Testis (tissue), 3 donors: Measurements from ENCODE around the gene MFSD1. TPM values are rescaled to one million over a fixed set of nuclear protein-coding genes. Genes with fewer than 3 reads are reported as not detected.

Experiments
- DNase-seq: peaks from one replicate; pipeline ENCODE4 v3.0.0-alpha.2; 2019
- H3K27ac ChIP-seq, 2 donors: fragments of 200-600 bp; sonication (generic); one replicate each; pipeline ENCODE4 v1.5.1; 2019
- H3K27me3 ChIP-seq: fragments of 200-600 bp; sonication (generic); one replicate; pipeline ENCODE4 v1.5.1; 2019
- H3K36me3 ChIP-seq: fragments of 200-600 bp; sonication (generic); one replicate; pipeline ENCODE4 v1.5.1; 2017; ENCODE audit warnings: low read depth; ENCODE audit errors: missing control alignments
- H3K4me1 ChIP-seq: fragments of 200-600 bp; sonication (generic); one replicate; pipeline ENCODE4 v1.5.1; 2019
- H3K4me3 ChIP-seq, 2 donors: fragments of 200-600 bp; sonication (generic); one replicate each; pipeline ENCODE4 v1.5.1; 2017 to 2019
- H3K9me3 ChIP-seq: fragments of 200-600 bp; sonication (generic); one replicate; pipeline ENCODE4 v1.5.1; 2017
- CTCF ChIP-seq, 3 experiments: fragments of 450-650 bp in 2 of 3; fragments of 200-600 bp in 1 of 3; sonication (generic) in 1 of 3; IDR thresholded peaks; one replicate each; pipeline ENCODE4 v1.5.1; 2016 to 2019; ENCODE audit warnings: antibody characterized with exemption in 3 of 3, mild to moderate bottlenecking in 2 of 3, moderate library complexity in 1 of 3
- POLR2A ChIP-seq: fragments of 450-650 bp; IDR thresholded peaks from one replicate; pipeline ENCODE4 v1.6.1; 2017; ENCODE audit warnings: antibody characterized with exemption, mild to moderate bottlenecking, moderate library complexity
- WGBS, 2 donors: methylation state at CpG; one replicate each; pipeline ENCODE4 v1.1.5; 2018; 5-methylcytosine and 5-hydroxymethylcytosine counted together
- intact Hi-C: fragments of 100-400 bp; cut with DNase I; formaldehyde crosslinking; loops from one replicate; pipeline ENCODE4 v1.15.1; 2023; ENCODE audit warnings: low total_unique reads
- polyA plus RNA-seq: library from polyadenylated mRNA; stranded (reverse); fragments of 350-450 nt; fragmentation: Illumina TruSeq; extraction: RNeasy Lipid Tissue Mini Kit (QIAGEN cat#74804); gene quantifications from one replicate; pipeline ENCODE4 v1.2.3, GENCODE V29; 2014; ENCODE audit warnings: low read depth, low replicate concordance; ENCODE audit not compliant: insufficient read depth
- total RNA-seq, 2 donors: library from RNA; depleted of rRNA; stranded (reverse); fragments of >200 nt; gene quantifications; one replicate each; pipeline ENCODE4 v1.2.3, GENCODE V29; 2016

MFSD1 gene
- total and polyA plus RNA-seq, 3 donors from 2014 or later, result 30.6 to 33.9 (median 32.3) TPM

GRCh38 chr3:158774965-158775364 is 26.9 kb upstream of the MFSD1 start:
- H3K27me3 ChIP-seq, result no peaks in the 10 kb centered on the region
- DNase-seq, result no peak
- H3K4me1 ChIP-seq, result peaks cover 14% of the 10 kb centered on the region
- H3K27ac ChIP-seq, result no peak overlapping the region
- H3K9me3 ChIP-seq, result no peaks in the 10 kb centered on the region
- intact Hi-C loops, result no loop called here
- no peaks in the 10 kb centered on the region for H3K36me3 ChIP-seq
- no peak for TF ChIP-seq CTCF (IDR thresholded peaks at IDR 0.05)
- TF ChIP-seq POLR2A, result no peak
- 68 to 87% methylated on average over 2 of the region's 2 CpGs for WGBS, 2 donors
- no peak overlapping the region for H3K4me3 ChIP-seq

DNA sequence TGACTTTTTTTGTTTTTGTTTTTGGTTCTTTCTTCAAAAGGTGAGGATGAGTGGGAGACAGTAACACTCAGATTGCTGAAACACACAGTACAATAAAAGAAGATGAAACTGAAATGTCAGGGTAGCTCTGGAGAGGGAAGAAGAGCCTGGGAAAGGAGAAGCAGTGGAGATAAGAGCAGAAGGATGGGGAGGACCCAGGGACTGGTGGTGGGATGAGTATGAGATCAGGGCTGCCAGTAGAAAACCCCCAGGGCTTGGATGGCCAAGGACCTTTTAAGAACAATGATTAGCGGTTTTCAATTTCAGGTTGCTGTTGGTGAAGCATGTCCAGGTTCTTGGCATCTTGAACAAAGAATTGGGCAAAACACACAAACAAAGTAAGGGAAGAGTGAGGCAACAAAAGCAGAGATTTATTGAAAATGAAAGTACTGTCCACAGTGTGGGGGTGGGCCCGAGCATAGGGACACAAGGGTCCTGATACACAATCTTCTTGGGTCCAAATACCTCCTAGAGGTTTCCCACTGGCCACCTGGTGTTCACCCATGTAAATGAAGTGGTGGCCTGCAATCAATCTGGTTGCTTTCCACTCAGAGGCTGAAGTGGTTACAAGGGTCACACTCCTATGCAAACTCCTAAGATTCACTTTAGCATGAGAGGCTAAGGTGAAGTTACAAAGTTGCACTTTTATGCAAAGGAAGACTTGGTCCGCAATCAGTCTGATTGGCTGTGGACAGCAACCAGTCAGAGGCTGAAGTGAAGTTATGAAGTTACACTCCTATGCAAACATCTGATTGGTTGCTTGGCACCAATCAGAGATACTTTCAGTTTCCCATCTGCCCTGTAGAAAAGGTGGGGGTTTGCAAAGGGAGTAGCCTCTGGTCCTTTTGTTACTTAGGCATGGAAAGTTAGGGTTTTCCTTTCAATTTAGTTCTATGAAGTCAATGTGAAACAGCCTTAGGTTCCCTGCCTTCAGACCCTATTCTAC is 26.1 kb upstream of the MFSD1 start:
- peak overlapping the region in 1 of 2 donors; percentile 13 for H3K27ac ChIP-seq

DNA sequence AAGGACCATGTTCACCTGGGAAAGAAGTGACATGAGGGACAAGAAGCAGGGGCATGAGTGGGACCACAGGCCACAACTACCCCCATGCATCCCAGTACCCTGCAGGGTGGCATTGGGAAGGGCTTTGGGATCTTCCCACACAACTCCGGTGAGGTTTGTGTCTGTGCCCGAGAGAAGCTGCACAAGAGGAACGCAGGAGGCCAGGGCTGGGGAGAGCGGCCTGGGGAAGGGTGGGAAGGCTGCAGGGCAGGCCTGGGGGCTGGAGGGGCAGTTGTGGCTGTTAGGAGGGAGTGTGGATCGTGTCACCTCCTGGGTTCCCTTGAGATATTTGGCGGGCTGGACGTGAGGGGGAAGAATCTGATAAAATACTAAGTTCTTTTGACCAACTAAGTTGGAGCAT is 25.3 kb upstream of the MFSD1 start:
- Histone ChIP-seq H3K9me3 (no peaks in the 10 kb centered on the region), H3K4me1 (peaks cover 14% of the 10 kb centered on the region), H3K36me3 (no peaks in the 10 kb centered on the region), H3K4me3 (no peak overlapping the region), H3K27me3 (no peaks in the 10 kb centered on the region), H3K27ac (no peak overlapping the region)
- no peak for TF ChIP-seq POLR2A
- TF ChIP-seq CTCF (IDR thresholded peaks at IDR 0.05), result no peak
- WGBS, 2 donors, result 73 to 94% methylated on average over 7 of the region's 7 CpGs
- intact Hi-C loops, result no loop called here
- no peak for DNase-seq

More for the DNA sequence above, 26.1 kb upstream of the MFSD1 start:
- WGBS, 2 donors, result 83 to 88% methylated on average over 3 of the region's 3 CpGs
- TF ChIP-seq CTCF (IDR thresholded peaks at IDR 0.05) (no peak), POLR2A (no peak)
- Histone ChIP-seq H3K36me3 (no peaks in the 10 kb centered on the region), H3K4me1 (peaks cover 14% of the 10 kb centered on the region), H3K9me3 (no peaks in the 10 kb centered on the region), H3K4me3 (no peak overlapping the region), H3K27me3 (no peaks in the 10 kb centered on the region)
- intact Hi-C loops, result no loop called here
- peak; percentile 78 for DNase-seq

- Histone ChIP-seq H3K4me1 (peaks cover 14% of the 10 kb centered on the region), H3K27me3 (no peaks in the 10 kb centered on the region), H3K4me3 (no peak overlapping the region), H3K36me3 (no peaks in the 10 kb centered on the region), H3K9me3 (no peaks in the 10 kb centered on the region), H3K27ac (no peak overlapping the region)
- intact Hi-C loops, result no loop called here
- TF ChIP-seq POLR2A (no peak), CTCF (IDR thresholded peaks at IDR 0.05) (no peak)
- WGBS, 2 donors, result 71 to 75% methylated on average over 3 of the region's 3 CpGs
- no peak for DNase-seq
These were observed 24.5 kb upstream of the MFSD1 start for GRCh38 chr3:158777161-158777873.
